ENCODE data around the gene IRAK3.
A peak's percentile ranks its signal among the peaks of the same experiment; 100 is the strongest.
"Not testable (repeated sequence)": the region's sequence is repeated elsewhere in the genome, so short reads cannot be mapped to it uniquely, and the experiment has no call there.

The IRAK3 gene

GRCh38 chr12:66210840-66211239 is 21.8 kb downstream of the IRAK3 start:
- DNase-seq (ENCODE audit: low read depth in 2 of 2): no peak

DNA sequence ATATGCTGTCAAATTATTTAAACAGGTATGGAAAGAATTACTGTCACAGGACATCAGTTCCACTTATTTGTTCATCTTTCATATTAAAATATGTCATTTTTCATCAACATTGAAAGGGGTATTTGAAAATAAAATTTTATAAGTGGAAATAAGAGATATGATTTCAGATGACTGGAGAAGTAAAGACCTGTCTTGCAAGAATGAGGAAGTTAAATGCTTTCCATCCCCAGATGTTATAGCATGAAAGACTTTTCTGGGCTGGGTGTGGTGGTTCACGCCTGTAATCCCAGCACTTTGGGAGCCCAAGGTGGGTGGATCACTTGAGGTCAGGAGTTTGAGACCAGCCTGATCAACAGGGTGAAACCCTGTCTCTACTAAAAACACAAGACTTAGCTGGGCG is 22.6 kb downstream of the IRAK3 start:
- not testable (repeated sequence) for DNase-seq (ENCODE audit: low read depth in 2 of 2)

- not testable (repeated sequence) for DNase-seq (ENCODE audit: low read depth in 2 of 2)
Observed at GRCh38 chr12:66213011-66213410, 24.0 kb downstream of the IRAK3 start.

DNA sequence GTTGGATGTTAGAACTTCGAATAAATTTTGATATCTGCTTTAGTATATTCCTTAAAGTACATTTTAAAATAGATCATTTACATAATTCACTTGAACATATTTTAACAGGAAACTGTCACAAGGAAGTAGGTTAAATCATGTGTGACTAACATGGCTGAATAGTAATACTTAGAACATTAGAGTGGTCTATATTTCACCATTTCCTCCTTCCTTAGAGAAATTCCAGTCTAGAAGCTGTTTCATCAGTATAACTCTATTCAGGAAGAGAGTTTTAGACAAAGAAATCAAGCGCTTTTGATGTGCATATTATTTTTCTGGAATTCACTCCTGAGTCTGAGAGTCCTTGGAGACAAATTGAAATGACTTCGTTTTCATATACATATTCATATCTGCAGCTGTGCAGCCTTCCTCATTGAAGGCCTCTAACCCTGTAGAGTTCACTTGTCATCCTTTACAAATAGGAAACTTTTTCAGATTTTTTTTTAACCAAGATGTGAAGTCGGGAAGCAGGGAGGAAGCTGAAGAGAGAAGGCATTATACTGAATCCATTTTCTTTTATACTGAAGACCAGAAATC is 28.4 kb downstream of the IRAK3 start:
- no peak for DNase-seq (ENCODE audit: low read depth in 2 of 2)

GRCh38 chr12:66228462-66228861 is 39.4 kb downstream of the IRAK3 start:
- no peak for DNase-seq (ENCODE audit: low read depth in 2 of 2)

DNA sequence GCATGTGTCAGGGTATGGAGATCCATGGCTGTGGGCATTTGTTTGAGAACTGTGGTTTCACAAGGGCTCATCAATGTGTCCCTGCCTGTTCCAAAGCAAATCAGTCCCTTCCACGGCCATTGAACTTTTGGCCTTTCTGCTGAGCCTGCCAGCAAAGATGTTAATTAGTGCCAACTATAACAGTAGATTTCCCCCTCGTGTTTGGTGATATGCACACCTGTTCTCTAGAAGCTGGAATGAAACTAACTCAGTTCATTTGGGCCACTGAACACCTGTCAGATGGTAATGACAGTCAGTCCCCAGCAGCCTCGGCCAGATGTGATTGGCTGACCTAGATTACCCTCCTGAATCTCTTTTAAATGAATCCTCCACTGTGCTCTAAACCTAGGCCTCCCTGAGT is 43.2 kb downstream of the IRAK3 start:
- no peak for DNase-seq (ENCODE audit: low read depth in 2 of 2)

DNA sequence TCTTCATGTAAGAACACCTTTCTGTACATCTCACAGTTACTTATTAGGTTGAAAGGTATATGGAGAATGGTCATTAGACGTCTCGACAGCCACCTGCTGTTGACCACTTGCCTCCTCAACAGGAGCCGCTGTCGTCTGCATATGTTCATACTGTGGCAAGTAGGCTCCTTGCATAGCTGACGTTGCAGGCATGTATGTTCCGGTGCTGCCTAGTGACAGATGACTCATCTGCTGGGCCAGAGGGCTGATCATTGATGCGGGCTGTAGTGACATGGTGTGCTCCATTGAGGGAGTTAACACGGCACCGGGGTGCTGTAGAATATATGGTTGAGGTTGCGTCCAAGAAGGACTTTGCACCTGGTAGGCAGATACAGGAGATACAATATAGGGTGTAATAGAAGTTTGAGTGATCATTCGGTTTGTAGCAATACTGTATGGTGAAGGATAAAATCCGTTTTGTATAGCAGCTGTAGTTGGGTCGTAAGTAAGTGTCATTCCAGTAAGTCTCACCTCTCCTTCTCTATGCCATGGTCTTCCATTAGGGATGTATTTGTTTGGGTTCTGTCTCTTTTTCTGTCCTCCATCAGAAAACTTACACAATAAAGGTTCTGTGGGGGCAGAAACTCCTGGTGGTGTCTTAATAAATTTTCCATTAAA is 45.2 kb downstream of the IRAK3 start:
- DNase-seq (ENCODE audit: low read depth in 2 of 2): peak in 1 of 2 experiments; percentile 2

DNA sequence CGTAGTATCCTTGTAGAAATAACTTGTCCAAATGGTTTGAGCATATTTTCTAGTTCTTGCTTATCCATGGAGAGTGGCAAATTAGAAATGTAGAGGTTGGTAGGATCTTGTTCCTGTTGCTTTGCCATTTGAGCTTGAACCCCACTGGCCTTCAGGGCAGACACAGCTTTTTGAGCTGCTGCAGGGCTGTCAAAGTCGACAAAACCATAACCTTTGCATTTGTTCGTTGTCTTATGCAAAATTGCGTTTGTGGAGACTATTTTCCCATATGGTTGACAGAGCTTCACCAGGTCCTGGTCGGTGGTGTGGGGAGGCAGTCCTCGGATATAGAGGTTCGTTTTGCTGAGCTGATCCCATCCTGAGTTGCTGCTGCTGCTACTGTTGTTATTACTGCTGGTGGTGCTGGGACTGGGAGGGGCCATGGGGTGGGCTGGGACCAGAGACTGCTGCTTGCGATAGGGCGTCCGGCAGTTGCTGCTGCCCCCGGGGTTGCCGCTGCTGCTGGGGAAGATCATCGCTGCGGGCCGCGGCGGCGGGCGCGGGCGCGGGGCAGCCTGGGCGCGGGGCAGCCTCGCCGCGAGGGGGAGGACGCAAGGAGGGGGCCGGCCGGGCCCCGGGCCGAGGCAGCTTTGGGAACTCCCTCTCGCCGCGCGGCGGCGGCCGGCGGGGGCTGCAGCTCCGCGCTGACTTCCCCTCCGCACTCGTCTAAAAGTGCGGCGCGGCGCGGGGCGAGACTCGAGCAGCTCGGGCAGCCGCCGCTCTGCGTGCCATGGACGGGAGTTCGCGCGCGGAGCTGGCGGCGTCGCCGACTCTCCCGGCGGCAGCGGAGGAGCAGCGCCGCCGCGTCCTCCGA is 46.0 kb downstream of the IRAK3 start:
- DNase-seq (ENCODE audit: low read depth in 2 of 2): peak in 1 of 2 experiments; percentile 26

DNA sequence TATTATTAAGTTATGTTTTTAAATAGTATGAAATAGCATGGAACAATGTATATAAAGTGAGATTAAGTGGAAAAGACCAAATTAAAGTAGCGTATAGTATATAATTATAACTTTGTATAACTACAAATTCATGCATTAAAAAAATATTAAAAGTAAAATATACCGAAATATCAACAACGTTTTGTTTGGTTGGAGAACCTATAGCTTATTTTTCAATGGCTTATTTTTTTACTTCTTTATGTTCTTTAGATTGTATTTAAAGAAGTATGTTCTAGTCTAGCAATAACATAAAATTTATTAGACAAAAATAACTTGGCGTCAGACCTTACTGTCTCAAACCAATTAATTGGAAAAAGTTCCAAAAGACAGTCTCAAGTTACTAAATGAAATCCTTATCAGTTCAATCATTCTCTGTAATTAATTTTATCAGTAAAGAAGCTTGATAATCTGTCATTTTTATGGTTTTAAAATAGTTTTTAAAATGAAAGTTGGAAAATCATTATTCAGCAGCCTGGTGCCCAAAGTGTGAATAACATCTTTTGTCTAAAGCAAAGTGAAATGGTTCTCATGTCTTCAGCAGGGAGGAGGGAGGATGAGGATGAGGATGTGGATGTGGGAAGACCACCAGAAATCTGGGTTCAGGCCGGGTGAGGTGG is 46.7 kb downstream of the IRAK3 start:
- DNase-seq (ENCODE audit: low read depth in 2 of 2): no peak

- not testable (repeated sequence) for DNase-seq (ENCODE audit: low read depth in 2 of 2)
Observed at GRCh38 chr12:66236282-66236675, 47.3 kb downstream of the IRAK3 start.

DNA sequence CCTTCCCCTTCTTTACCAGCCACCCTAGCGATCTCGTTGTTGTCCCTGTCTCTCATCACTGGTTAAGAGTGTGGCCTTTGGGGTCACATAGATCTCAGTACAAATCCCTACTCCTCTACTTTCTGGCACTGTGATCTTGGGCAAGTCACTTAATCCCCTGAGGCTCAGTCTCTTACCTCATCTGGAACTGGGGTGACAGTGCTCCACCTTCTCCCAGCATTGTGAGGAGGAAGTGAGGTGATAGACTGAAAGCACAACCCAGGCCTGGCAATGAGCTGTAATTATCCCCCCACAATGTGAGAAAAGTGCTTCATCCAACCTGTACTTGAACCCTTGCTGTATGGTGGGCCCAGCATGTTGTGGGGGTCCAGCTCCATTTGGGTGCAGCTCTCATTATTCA is 48.0 kb downstream of the IRAK3 start:
- DNase-seq (ENCODE audit: low read depth in 2 of 2): no peak

DNA sequence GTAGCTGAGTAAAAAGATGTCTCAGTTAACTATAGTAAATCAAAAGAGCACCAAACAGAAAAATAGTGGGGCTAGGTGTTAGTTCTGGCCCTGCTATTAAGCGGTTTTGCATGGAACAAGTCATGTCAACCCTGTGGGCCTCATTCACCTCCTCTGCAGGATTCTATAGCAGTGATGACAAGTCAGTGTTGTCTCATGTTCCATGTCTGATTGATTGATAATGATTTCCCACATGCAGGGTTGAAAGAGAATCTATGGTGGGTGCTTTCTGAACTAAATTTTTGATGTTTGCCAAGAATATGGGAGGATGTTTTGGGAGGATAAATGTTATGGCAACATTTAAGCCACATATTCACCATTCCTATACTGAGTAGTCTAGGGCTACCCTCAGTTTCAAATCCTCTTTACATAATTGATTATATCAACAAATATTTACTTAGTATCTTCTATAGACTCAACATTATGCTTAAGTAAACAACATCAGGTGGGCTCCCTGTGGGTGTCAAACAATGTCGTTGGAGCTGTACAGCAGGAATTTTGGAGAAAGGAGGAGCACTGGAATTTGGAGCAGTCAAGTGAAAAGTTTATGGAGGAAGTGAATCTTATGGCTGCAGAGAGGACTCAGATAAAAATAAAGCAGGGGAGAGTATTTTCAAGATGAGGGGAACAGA is 48.6 kb downstream of the IRAK3 start:
- no peak for DNase-seq (ENCODE audit: low read depth in 2 of 2)

- DNase-seq (ENCODE audit: low read depth in 2 of 2): no peak
Observed at GRCh38 chr12:66239295-66239694, 50.3 kb downstream of the IRAK3 start.

GRCh38 chr12:66240096-66240820 is 51.2 kb downstream of the IRAK3 start:
- no peak for DNase-seq (ENCODE audit: low read depth in 2 of 2)

GRCh38 chr12:66241061-66242043 is 52.3 kb downstream of the IRAK3 start:
- DNase-seq (ENCODE audit: low read depth in 2 of 2): no peak

GRCh38 chr12:66242311-66242710 is 53.3 kb downstream of the IRAK3 start:
- DNase-seq (ENCODE audit: low read depth in 2 of 2): no peak

DNA sequence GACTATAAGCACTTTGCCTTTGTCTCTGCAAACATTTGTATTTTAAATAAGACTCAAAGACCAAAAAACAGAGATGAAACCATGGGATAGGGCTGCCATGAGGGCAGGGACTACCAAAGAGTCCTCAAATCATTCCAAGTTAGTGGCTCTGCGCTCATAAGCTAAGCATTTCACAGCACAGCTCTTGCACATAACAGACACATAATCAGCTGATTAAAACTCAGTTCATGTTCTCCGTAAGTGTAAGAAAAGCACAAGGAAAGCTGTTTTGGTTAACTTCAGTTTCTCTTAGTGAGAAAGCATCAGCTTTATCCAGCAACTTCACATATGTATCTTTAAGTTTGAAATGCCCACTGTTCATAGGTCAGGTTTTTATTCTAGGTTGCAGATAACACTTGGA is 54.9 kb downstream of the IRAK3 start:
- no peak for DNase-seq (ENCODE audit: low read depth in 2 of 2)

DNA sequence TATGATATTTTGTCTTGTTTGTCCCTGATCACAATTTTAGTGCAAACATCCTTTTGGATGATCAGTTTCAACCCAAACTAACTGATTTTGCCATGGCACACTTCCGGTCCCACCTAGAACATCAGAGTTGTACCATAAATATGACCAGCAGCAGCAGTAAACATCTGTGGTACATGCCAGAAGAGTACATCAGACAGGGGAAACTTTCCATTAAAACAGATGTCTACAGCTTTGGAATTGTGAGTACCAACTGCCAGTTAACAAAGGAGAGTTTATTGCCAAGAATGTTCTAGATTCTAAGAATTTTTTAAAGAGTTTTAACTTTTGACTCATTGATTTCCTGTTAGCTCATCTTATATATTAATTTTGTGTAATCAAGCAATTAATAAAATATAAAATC is 55.4 kb downstream of the IRAK3 start:
- no peak for DNase-seq (ENCODE audit: low read depth in 2 of 2)

GRCh38 chr12:66247741-66248140 is 58.7 kb downstream of the IRAK3 start:
- DNase-seq (ENCODE audit: low read depth in 2 of 2): no peak

DNA sequence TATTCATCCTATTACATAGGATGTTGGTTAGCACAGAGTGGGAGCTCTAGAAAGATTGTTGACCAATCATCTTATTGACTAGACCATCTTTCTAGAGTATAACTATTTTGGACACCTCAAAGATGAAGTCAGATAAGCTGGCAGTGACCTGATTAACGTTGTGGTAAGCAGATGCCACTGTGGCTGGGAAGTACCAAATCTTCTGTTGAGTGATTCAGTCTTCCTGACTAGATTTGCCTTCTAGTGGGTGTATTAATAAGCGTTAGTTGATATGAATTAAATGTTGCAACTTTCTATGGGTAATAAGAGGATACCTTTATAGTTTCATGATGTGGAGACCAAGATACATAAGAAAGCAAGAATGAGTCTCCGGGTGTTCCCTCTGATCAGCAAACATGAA is 62.0 kb downstream of the IRAK3 start:
- no peak for DNase-seq (ENCODE audit: low read depth in 2 of 2)

Measured in stimulated activated CD4-positive, alpha-beta T cell treated with anti-CD3 and anti-CD28 coated beads, Interleukin-12 subunit alpha, Interleukin-12 subunit beta, amount 100 ng/mL, for 24 hours (primary cell).